H9 (cell line): ENCODE data around the gene NCMAP. TPM values are rescaled to one million over a fixed set of nuclear protein-coding genes. Genes with fewer than 3 reads are reported as not detected.
A peak's percentile ranks its signal among the peaks of the same experiment; 100 is the strongest.

Experiments used
- DNase-seq: peaks from one replicate; pipeline ENCODE4 v3.0.0-alpha.2; 2017
- H2AFZ ChIP-seq: one replicate; pipeline ENCODE4 v1.6.1; 2013; ENCODE audit warnings: mild to moderate bottlenecking, low read length, control low read depth, moderate library complexity
- H2AK5ac ChIP-seq: 2 replicates; pipeline ENCODE4 v1.6.1; 2013; ENCODE audit warnings: low read length, control low read depth, mixed read lengths; ENCODE audit not compliant: insufficient read length
- H2BK120ac ChIP-seq: one replicate; pipeline ENCODE4 v1.6.1; 2013; ENCODE audit warnings: low read depth, mild to moderate bottlenecking, low read length, control low read depth, inconsistent platforms; ENCODE audit not compliant: poor library complexity, severe bottlenecking
- H2BK12ac ChIP-seq: 2 replicates; pipeline ENCODE4 v1.6.1; 2013; ENCODE audit warnings: low read length, control low read depth, mixed read lengths, low read depth; ENCODE audit not compliant: insufficient read length
- H2BK15ac ChIP-seq: 2 replicates; pipeline ENCODE4 v1.6.1; 2013; ENCODE audit warnings: low read depth, low read length, control low read depth
- H2BK20ac ChIP-seq: one replicate; pipeline ENCODE4 v1.6.1; 2013; ENCODE audit warnings: low read depth, mild to moderate bottlenecking, low read length, control low read depth, inconsistent platforms; ENCODE audit not compliant: poor library complexity, severe bottlenecking
- H2BK5ac ChIP-seq: 2 replicates; pipeline ENCODE4 v1.6.1; 2013; ENCODE audit warnings: low read length, control low read depth, mixed read lengths; ENCODE audit not compliant: insufficient read length
- H3K14ac ChIP-seq: 2 replicates; pipeline ENCODE4 v1.6.1; 2013; ENCODE audit warnings: low read length, control low read depth; ENCODE audit not compliant: insufficient read depth
- H3K18ac ChIP-seq: 2 replicates; pipeline ENCODE4 v1.6.1; 2013; ENCODE audit warnings: low read depth, mild to moderate bottlenecking, mixed read lengths, low read length, control low read depth; ENCODE audit not compliant: insufficient read length
- H3K23ac ChIP-seq: 2 replicates; pipeline ENCODE4 v1.6.1; 2013; ENCODE audit warnings: low read length, control low read depth, mixed read lengths, low read depth; ENCODE audit not compliant: insufficient read length
- H3K23me2 ChIP-seq: 2 replicates; pipeline ENCODE4 v1.6.1; 2013; ENCODE audit warnings: low read depth, mild to moderate bottlenecking, mixed read lengths, low read length, control low read depth; ENCODE audit not compliant: insufficient read length, poor library complexity, severe bottlenecking
- H3K27ac ChIP-seq: 2 replicates; pipeline ENCODE4 v1.5.1; 2013; ENCODE audit warnings: low read length, control low read depth, mixed read lengths, low read depth; ENCODE audit not compliant: insufficient read length
- H3K27me3 ChIP-seq: 2 replicates; pipeline ENCODE4 v1.6.1; 2013; ENCODE audit warnings: low read length, control low read depth, inconsistent platforms; ENCODE audit not compliant: insufficient read depth
- H3K4ac ChIP-seq: 2 replicates; pipeline ENCODE4 v1.6.1; 2013; ENCODE audit warnings: low read depth, mild to moderate bottlenecking, control low read depth, inconsistent platforms, low read length, moderate library complexity
- H3K4me1 ChIP-seq: 2 replicates; pipeline ENCODE4 v1.6.1; 2013; ENCODE audit warnings: low read length, control low read depth, inconsistent platforms; ENCODE audit not compliant: insufficient read depth
- H3K4me2 ChIP-seq: 2 replicates; pipeline ENCODE4 v1.6.1; 2013; ENCODE audit warnings: low read length, control low read depth, mixed read lengths; ENCODE audit not compliant: insufficient read length, insufficient read depth
- H3K56ac ChIP-seq: 2 replicates; pipeline ENCODE4 v1.6.1; 2013; ENCODE audit warnings: low read depth, mild to moderate bottlenecking, mixed read lengths, low read length, control low read depth; ENCODE audit not compliant: insufficient read length
- H3K79me1 ChIP-seq: 2 replicates; pipeline ENCODE4 v1.6.1; 2013; ENCODE audit warnings: low read depth, mild to moderate bottlenecking, moderate library complexity, low read length, control low read depth, inconsistent platforms; ENCODE audit not compliant: insufficient read depth, poor library complexity, severe bottlenecking
- H3K79me2 ChIP-seq: 2 replicates; pipeline ENCODE4 v1.6.1; 2013; ENCODE audit warnings: low read length, control low read depth, inconsistent platforms; ENCODE audit not compliant: insufficient read depth
- H3K9ac ChIP-seq: 2 replicates; pipeline ENCODE4 v1.6.1; 2013; ENCODE audit warnings: low read length, control low read depth, mixed read lengths; ENCODE audit not compliant: insufficient read length; ENCODE audit errors: extremely low read depth
- H3K9me3 ChIP-seq: one replicate; pipeline ENCODE4 v1.6.1; 2013; ENCODE audit warnings: low read depth, low read length, inconsistent platforms; ENCODE audit not compliant: control insufficient read depth
- H3T11ph ChIP-seq: one replicate; pipeline ENCODE4 v1.6.1; 2013; ENCODE audit warnings: mild to moderate bottlenecking, low read length, control low read depth, inconsistent platforms
- H4K20me1 ChIP-seq: one replicate; pipeline ENCODE4 v1.6.1; 2013; ENCODE audit not compliant: control insufficient read depth, insufficient read length, insufficient read depth
- H4K5ac ChIP-seq: 2 replicates; pipeline ENCODE4 v1.6.1; 2013; ENCODE audit warnings: low read depth, mild to moderate bottlenecking, mixed read lengths, low read length, control low read depth; ENCODE audit not compliant: insufficient read length
- H4K8ac ChIP-seq: replicated peaks from 2 replicates; pipeline ENCODE4 v1.6.1; 2013; ENCODE audit warnings: low read length, control low read depth, mixed read lengths, low read depth; ENCODE audit not compliant: insufficient read length
- H4K91ac ChIP-seq: 2 replicates; pipeline ENCODE4 v1.6.1; 2013; ENCODE audit warnings: low read depth, mild to moderate bottlenecking, moderate library complexity, mixed read lengths, low read length, control low read depth; ENCODE audit not compliant: insufficient read length
- H3K27ac Mint-ChIP-seq, 3 experiments: 2 replicates in 2 of 3; 3 replicates in 1 of 3; pipeline ENCODE4 v1.8.0; 2020 to 2021; ENCODE audit warnings: mixed read lengths in 3 of 3, mild to moderate bottlenecking in 1 of 3, moderate library complexity in 1 of 3
- H3K27me3 Mint-ChIP-seq: 2 replicates; pipeline ENCODE4 v1.8.0; 2021; ENCODE audit warnings: low read depth, mild to moderate bottlenecking, moderate library complexity, mixed read lengths
- H3K36me3 Mint-ChIP-seq, 3 experiments: 2 replicates in 2 of 3; 3 replicates in 1 of 3; pipeline ENCODE4 v1.8.0; 2020 to 2021; ENCODE audit warnings: low read depth in 3 of 3, mixed read lengths in 3 of 3; ENCODE audit not compliant: insufficient read depth in 1 of 3
- H3K4me1 Mint-ChIP-seq, 2 experiments: 2 replicates each; pipeline ENCODE4 v1.8.0; 2020; ENCODE audit warnings: mixed read lengths in 2 of 2
- H3K4me3 Mint-ChIP-seq, 2 experiments: 2 replicates in 1 of 2; 3 replicates in 1 of 2; pipeline ENCODE4 v1.8.0; 2020 to 2021; ENCODE audit warnings: mild to moderate bottlenecking in 2 of 2, mixed read lengths in 2 of 2, moderate library complexity in 1 of 2
- H3K9me3 Mint-ChIP-seq, 2 experiments: 2 replicates in 1 of 2; 3 replicates in 1 of 2; pipeline ENCODE4 v1.8.0; 2020; ENCODE audit warnings: mild to moderate bottlenecking in 2 of 2, mixed read lengths in 2 of 2, moderate library complexity in 1 of 2
- CTCF ChIP-seq: fragments of 200-600 bp; sonication (generic); conservative IDR thresholded peaks from 3 replicates; pipeline ENCODE4 v1.8.0; 2021; ENCODE audit warnings: antibody characterized with exemption, mild to moderate bottlenecking
- WGBS: extraction: QIAGEN DNeasy Blood & Tissue Kit; methylation state at CpG from one replicate; pipeline ENCODE4 v1.1.7; 2013; ENCODE audit warnings: missing lambda C conversion rate, low lambda C conversion rate, mixed read lengths; ENCODE audit not compliant: insufficient read length; ENCODE audit errors: extremely low coverage; 5-methylcytosine and 5-hydroxymethylcytosine counted together
- total RNA-seq: library from RNA; stranded (reverse); gene quantifications from 2 replicates; pipeline ENCODE4 v1.2.1, GENCODE V29; 2021

NCMAP gene
- total RNA-seq, 1 experiment from 2014 or later, result 0.35 TPM

- H2BK20ac ChIP-seq, result no peak overlapping the region
- no peak overlapping the region for H3K23ac ChIP-seq
- TF ChIP-seq CTCF, result no peak
- no peak overlapping the region for H3T11ph ChIP-seq
- H3K9me3 ChIP-seq, result no peaks in the 10 kb centered on the region
- no peak overlapping the region for H4K5ac ChIP-seq
- H3K79me1 ChIP-seq, result no peaks in the 10 kb centered on the region
- DNase-seq, result peak; percentile 74
- no CpG with 5 or more reads among the region's 12 CpGs for WGBS
- Mint-ChIP-seq H3K9me3 (0 out of 5 replicates have a peak, but pooled peaks cover 0 to 1% of the 10 kb centered on the region in 2 experiments), H3K4me1 (peaks cover 20 to 28% of the 10 kb centered on the region in 2 experiments), H3K4me3 (no peak overlapping the region), H3K27me3 (peaks cover 42% of the 10 kb centered on the region), H3K27ac (no peak overlapping the region), H3K36me3 (no peaks in the 10 kb centered on the region; a peak in 1 of 7 replicates)
- no peak overlapping the region for H2AK5ac ChIP-seq
- H3K18ac ChIP-seq, result no peak overlapping the region
- H4K8ac ChIP-seq, result no peak overlapping the region
- H3K23me2 ChIP-seq, result peaks cover 7% of the 10 kb centered on the region
- H3K4ac ChIP-seq, result no peak overlapping the region
- H4K20me1 ChIP-seq, result no peaks in the 10 kb centered on the region
- no peak overlapping the region for H3K9ac ChIP-seq
- no peak overlapping the region for H3K27ac ChIP-seq
- H3K14ac ChIP-seq, result no peak overlapping the region
- H3K56ac ChIP-seq, result no peak overlapping the region
- H2BK120ac ChIP-seq, result no peak overlapping the region
- H4K91ac ChIP-seq, result no peak overlapping the region
- no peaks in the 10 kb centered on the region for H3K79me2 ChIP-seq
- H2BK5ac ChIP-seq, result no peak overlapping the region
- H3K4me2 ChIP-seq, result no peak overlapping the region
- no peaks in the 10 kb centered on the region; the same call in 1 of the 2 replicates for H3K27me3 ChIP-seq
- H2BK12ac ChIP-seq, result no peak overlapping the region
- H2AFZ ChIP-seq, result no peak overlapping the region
- H2BK15ac ChIP-seq, result no peak overlapping the region
- H3K4me1 ChIP-seq, result no peaks in the 10 kb centered on the region; the same call in 1 of the 2 replicates
Measured at GRCh38 chr1:24558902-24559791, 3.3 kb downstream of the NCMAP start.
